Loucy (cell line): ENCODE measurements around the gene STS.

Experiments used
- EZH2phosphoT487 ChIP-seq: fragments of 200-600 bp; IDR thresholded peaks from 2 replicates; pipeline ENCODE4 v1.6.1; 2018; ENCODE audit warnings: antibody characterized with exemption, mild to moderate bottlenecking, moderate library complexity, borderline replicate concordance
- TF ChIP-seq, protein P1 (sequence below): fragments of 200-600 bp; sonication (generic); conservative IDR thresholded peaks from 2 replicates; pipeline ENCODE4 v1.5.1; 2014; ENCODE audit warnings: mild to moderate bottlenecking, antibody characterized with exemption, low read length

DNA sequence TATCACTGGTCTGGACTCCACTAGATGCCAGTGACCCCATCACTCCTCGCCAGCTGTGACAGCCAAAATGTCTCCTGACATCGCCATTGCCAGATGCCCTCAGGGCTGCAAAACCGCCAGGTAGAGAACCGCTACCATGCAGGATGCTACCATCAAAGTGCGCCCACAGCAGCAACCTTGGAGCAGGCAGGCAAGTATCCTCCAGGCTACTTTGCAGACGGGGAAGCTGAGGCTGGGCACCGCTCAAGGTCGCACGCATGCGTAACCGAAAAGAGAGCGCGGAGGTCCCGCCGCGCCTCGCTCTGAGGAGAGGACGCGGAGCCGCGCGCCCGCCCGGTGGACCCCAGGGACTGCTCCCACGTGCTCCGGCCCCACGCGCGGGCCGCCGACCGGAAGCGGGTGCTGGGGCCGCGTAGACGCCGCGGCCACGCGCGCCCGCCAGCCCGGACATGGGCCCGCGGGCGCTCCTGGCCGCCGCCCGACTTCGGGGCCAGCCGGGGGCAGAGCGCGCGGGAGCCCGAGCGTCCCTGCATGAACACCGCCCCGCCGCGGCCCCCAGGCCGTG is at the start of gene STS:
- TF ChIP-seq, protein P1, sequence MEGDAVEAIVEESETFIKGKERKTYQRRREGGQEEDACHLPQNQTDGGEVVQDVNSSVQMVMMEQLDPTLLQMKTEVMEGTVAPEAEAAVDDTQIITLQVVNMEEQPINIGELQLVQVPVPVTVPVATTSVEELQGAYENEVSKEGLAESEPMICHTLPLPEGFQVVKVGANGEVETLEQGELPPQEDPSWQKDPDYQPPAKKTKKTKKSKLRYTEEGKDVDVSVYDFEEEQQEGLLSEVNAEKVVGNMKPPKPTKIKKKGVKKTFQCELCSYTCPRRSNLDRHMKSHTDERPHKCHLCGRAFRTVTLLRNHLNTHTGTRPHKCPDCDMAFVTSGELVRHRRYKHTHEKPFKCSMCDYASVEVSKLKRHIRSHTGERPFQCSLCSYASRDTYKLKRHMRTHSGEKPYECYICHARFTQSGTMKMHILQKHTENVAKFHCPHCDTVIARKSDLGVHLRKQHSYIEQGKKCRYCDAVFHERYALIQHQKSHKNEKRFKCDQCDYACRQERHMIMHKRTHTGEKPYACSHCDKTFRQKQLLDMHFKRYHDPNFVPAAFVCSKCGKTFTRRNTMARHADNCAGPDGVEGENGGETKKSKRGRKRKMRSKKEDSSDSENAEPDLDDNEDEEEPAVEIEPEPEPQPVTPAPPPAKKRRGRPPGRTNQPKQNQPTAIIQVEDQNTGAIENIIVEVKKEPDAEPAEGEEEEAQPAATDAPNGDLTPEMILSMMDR, result no peak
- no peak for TF ChIP-seq EZH2phosphoT487
